ENCODE results near the gene DNHD1. TPM values are rescaled to one million over a fixed set of nuclear protein-coding genes. Genes with fewer than 3 reads are reported as not detected.

DNHD1 gene
- total RNA-seq, 1 donor from 2014 or later, result 7.0 TPM

- Mint-ChIP-seq H3K27ac (no peak overlapping the region), H3K4me1 (ENCODE audit: low read depth) (peaks cover 12% of the 10 kb centered on the region), H3K4me3 (ENCODE audit: low read depth) (no peak overlapping the region), H3K9me3 (ENCODE audit: low read depth) (no peaks in the 10 kb centered on the region), H3K27me3 (no peaks in the 10 kb centered on the region), H3K36me3 (ENCODE audit: insufficient read depth) (peaks cover 11% of the 10 kb centered on the region)
- no peak for TF ChIP-seq CTCF (IDR thresholded peaks at IDR 0.05; ENCODE audit: unreplicated experiment)
- no peak for DNase-seq (ENCODE audit: low spot score, unreplicated experiment)
These were observed 10.1 kb upstream of the DNHD1 start for GRCh38 chr11:6486938-6487337.

- Mint-ChIP-seq H3K27me3 (no peaks in the 10 kb centered on the region), H3K4me1 (ENCODE audit: low read depth) (peaks cover 7% of the 10 kb centered on the region), H3K9me3 (ENCODE audit: low read depth) (no peaks in the 10 kb centered on the region), H3K4me3 (ENCODE audit: low read depth) (no peak overlapping the region), H3K27ac (no peak overlapping the region), H3K36me3 (ENCODE audit: insufficient read depth) (peaks cover 5% of the 10 kb centered on the region)
- DNase-seq (ENCODE audit: low spot score, unreplicated experiment), result no peak
- TF ChIP-seq CTCF (IDR thresholded peaks at IDR 0.05; ENCODE audit: unreplicated experiment), result no peak
These were observed 8.7 kb upstream of the DNHD1 start for GRCh38 chr11:6488342-6488741.

- no peak for DNase-seq (ENCODE audit: low spot score, unreplicated experiment)
- Mint-ChIP-seq H3K4me3 (ENCODE audit: low read depth) (no peak overlapping the region), H3K27me3 (no peaks in the 10 kb centered on the region), H3K27ac (no peak overlapping the region), H3K4me1 (ENCODE audit: low read depth) (peaks cover 7% of the 10 kb centered on the region), H3K9me3 (ENCODE audit: low read depth) (no peaks in the 10 kb centered on the region), H3K36me3 (ENCODE audit: insufficient read depth) (peaks cover 3% of the 10 kb centered on the region)
- no peak for TF ChIP-seq CTCF (IDR thresholded peaks at IDR 0.05; ENCODE audit: unreplicated experiment)
These were observed 8.3 kb upstream of the DNHD1 start for GRCh38 chr11:6488821-6489220.

GRCh38 chr11:6489306-6489705, 7.8 kb upstream of the DNHD1 start:
- Mint-ChIP-seq H3K4me1 (ENCODE audit: low read depth) (peaks cover 7% of the 10 kb centered on the region), H3K9me3 (ENCODE audit: low read depth) (no peaks in the 10 kb centered on the region), H3K36me3 (ENCODE audit: insufficient read depth) (peaks cover 3% of the 10 kb centered on the region), H3K27me3 (no peaks in the 10 kb centered on the region), H3K27ac (no peak overlapping the region), H3K4me3 (ENCODE audit: low read depth) (no peak overlapping the region)
- TF ChIP-seq CTCF (IDR thresholded peaks at IDR 0.05; ENCODE audit: unreplicated experiment), result no peak
- no peak for DNase-seq (ENCODE audit: low spot score, unreplicated experiment)

GRCh38 chr11:6498121-6498520, 1.0 kb downstream of the DNHD1 start:
- no peaks in the 10 kb centered on the region for H3K9me3 Mint-ChIP-seq (ENCODE audit: low read depth)
- H3K4me3 Mint-ChIP-seq (ENCODE audit: low read depth), result no peak overlapping the region
- H3K27me3 Mint-ChIP-seq, result peaks cover 3% of the 10 kb centered on the region
- H3K27ac Mint-ChIP-seq, result no peak overlapping the region
- no peak for TF ChIP-seq CTCF (IDR thresholded peaks at IDR 0.05; ENCODE audit: unreplicated experiment)
- no peak for DNase-seq (ENCODE audit: low spot score, unreplicated experiment)
- no peaks in the 10 kb centered on the region for H3K4me1 Mint-ChIP-seq (ENCODE audit: low read depth)
- H3K36me3 Mint-ChIP-seq (ENCODE audit: insufficient read depth), result peaks cover 1% of the 10 kb centered on the region

All from progenitor cell of endocrine pancreas (in vitro differentiated cells).